Transverse colon (tissue), 4 donors: Measurements from ENCODE around the gene TNNI2. TPM values are rescaled to one million over a fixed set of nuclear protein-coding genes. Genes with fewer than 3 reads are reported as not detected.

Experiments
- DNase-seq: peaks from one replicate; pipeline ENCODE4 v3.0.0-alpha.2; 2019
- H3K27ac ChIP-seq, 4 donors: fragments of 200-600 bp; sonication (generic); 2 replicates each; pipeline ENCODE4 v1.5.1; 2016 to 2018; ENCODE audit warnings: inconsistent platforms in 4 of 4
- H3K27me3 ChIP-seq: fragments of 200-600 bp; sonication (generic); 2 replicates; pipeline ENCODE4 v1.5.1; 2017; ENCODE audit warnings: inconsistent platforms
- H3K36me3 ChIP-seq, 4 donors: fragments of 200-600 bp; sonication (generic); 2 replicates each; pipeline ENCODE4 v1.5.1; 2017 to 2019; ENCODE audit warnings: inconsistent platforms in 4 of 4
- H3K4me1 ChIP-seq, 4 donors: fragments of 200-600 bp; sonication (generic); 2 replicates each; pipeline ENCODE4 v1.5.1; 2017 to 2020; ENCODE audit warnings: inconsistent platforms in 4 of 4
- H3K4me3 ChIP-seq, 4 donors: fragments of 200-600 bp; sonication (generic); 1 replicate in 1 of 4; 2 replicates in 3 of 4; pipeline versions ENCODE4 v1.5.1 to v1.6.1; 2017 to 2019; ENCODE audit warnings: inconsistent platforms in 4 of 4
- H3K9me3 ChIP-seq, 2 donors: fragments of 200-600 bp; sonication (generic); 2 replicates each; pipeline ENCODE4 v1.5.1; 2017 to 2019; ENCODE audit warnings: inconsistent platforms in 2 of 2
- EP300 ChIP-seq: sonication (generic); formaldehyde crosslinking; IDR thresholded peaks from one replicate; pipeline ENCODE4 v1.6.1; 2017; ENCODE audit warnings: antibody characterized with exemption, low read depth
- POLR2A ChIP-seq: fragments of 450-650 bp; IDR thresholded peaks from one replicate; pipeline ENCODE4 v1.6.1; 2016; ENCODE audit warnings: antibody characterized with exemption, mild to moderate bottlenecking, moderate library complexity
- POLR2AphosphoS5 ChIP-seq, 3 donors: sonication (generic); formaldehyde crosslinking; IDR thresholded peaks; one replicate each; pipeline ENCODE4 v1.6.1; 2016; ENCODE audit warnings: antibody characterized with exemption in 3 of 3
- WGBS, 2 donors: methylation state at CpG; one replicate each; pipeline ENCODE4 v1.1.5; 2018; ENCODE audit warnings: low coverage in 1 of 2; 5-methylcytosine and 5-hydroxymethylcytosine counted together
- in situ Hi-C, 4 donors: fragments of 200-750 bp; cut with MboI; loops; one replicate each; pipeline versions ENCODE4 v1.15.0 to v1.15.1; 2017; ENCODE audit warnings: low sequenced_read_pairs in 3 of 4, low pct_ligation_motif_present in 1 of 4, low pct_unique_long_range_greater_than_20kb in 1 of 4
- intact Hi-C: fragments of 100-400 bp; cut with DNase I; formaldehyde crosslinking; loops from one replicate; pipeline ENCODE4 v1.15.1; 2023; ENCODE audit warnings: low total_unique reads
- total RNA-seq, 4 donors: library from RNA; depleted of rRNA; stranded (reverse); fragments of >200 nt; gene quantifications; one replicate each; pipeline ENCODE4 v1.1.0, GENCODE V29; 2016
- TF ChIP-seq, protein P1 (sequence below), 5 experiments: fragments of 200-600 bp in 3 of 5; fragments of 450-650 bp in 2 of 5; sonication (generic) in 3 of 5; IDR thresholded peaks; 1 replicate in 2 of 5; 2 replicates in 3 of 5; pipeline ENCODE4 v1.5.1; 2016 to 2017; ENCODE audit warnings: antibody characterized with exemption in 5 of 5, inconsistent platforms in 3 of 5, mild to moderate bottlenecking in 2 of 5, moderate library complexity in 1 of 5

Gene TNNI2
- total RNA-seq, 4 donors from 2014 or later, result 3.5 to 35.9 TPM; not detected in 2

- Histone ChIP-seq H3K9me3 (no peaks in the 10 kb centered on the region), H3K4me1 (no peaks in the 10 kb centered on the region), H3K4me3 (no peak overlapping the region), H3K27me3 (peaks cover 45% of the 10 kb centered on the region), H3K36me3 (no peaks in the 10 kb centered on the region), H3K27ac (no peak overlapping the region)
- intact Hi-C loops (no loop called here), in situ Hi-C loops (loop anchor here in 1 of 4 donors (25.0 kb wide), 1 partner anchor 93 kb away; no protein-coding TSS in a partner anchor)
- WGBS, 2 donors, result 91% methylated on average over 15 of the region's 15 CpGs; no CpG with 5 or more reads in 1 of the 2 donors
- no peak for DNase-seq
- TF ChIP-seq POLR2A (no peak), POLR2AphosphoS5 (IDR thresholded peaks at IDR 0.05) (no peak)
- TF ChIP-seq, protein P1, sequence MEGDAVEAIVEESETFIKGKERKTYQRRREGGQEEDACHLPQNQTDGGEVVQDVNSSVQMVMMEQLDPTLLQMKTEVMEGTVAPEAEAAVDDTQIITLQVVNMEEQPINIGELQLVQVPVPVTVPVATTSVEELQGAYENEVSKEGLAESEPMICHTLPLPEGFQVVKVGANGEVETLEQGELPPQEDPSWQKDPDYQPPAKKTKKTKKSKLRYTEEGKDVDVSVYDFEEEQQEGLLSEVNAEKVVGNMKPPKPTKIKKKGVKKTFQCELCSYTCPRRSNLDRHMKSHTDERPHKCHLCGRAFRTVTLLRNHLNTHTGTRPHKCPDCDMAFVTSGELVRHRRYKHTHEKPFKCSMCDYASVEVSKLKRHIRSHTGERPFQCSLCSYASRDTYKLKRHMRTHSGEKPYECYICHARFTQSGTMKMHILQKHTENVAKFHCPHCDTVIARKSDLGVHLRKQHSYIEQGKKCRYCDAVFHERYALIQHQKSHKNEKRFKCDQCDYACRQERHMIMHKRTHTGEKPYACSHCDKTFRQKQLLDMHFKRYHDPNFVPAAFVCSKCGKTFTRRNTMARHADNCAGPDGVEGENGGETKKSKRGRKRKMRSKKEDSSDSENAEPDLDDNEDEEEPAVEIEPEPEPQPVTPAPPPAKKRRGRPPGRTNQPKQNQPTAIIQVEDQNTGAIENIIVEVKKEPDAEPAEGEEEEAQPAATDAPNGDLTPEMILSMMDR (IDR thresholded peaks at IDR 0.05), result no peak
These were observed 33.3 kb upstream of the TNNI2 start for GRCh38 chr11:1805525-1805924.

DNA sequence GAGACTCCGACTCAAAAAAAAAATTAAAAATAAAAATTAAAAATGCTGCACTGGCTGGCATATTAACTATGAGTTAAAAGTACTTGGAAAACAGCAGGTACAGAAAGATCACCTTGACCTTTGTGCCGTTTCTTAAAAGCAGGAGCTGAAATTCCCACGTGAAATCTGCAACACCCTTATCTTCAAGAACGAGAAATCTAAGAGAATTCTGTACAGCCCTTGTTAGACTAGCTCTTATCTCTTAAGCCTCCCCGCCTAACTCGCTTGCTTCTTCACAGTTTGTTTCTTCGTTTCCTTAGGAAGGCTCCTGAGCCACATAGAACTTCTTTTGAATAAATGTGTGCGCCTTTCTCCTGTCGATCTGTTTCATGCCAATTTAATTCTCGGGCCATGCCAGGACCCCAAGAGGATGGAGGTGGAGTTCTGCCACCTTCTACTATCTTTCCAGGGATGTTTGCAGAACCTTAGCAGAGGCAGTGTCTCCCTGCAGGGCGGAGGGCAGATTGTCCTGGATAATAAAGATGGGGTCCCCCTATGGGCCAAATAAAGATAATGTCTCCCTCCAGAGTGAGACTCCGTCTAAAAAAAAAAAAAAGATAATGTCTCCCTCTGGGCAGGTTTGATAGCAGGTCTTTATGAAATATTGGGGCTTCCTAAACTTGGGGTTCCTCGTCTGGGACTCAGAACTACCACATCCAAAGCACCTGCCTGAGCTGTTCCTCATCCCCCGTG is 31.4 kb upstream of the TNNI2 start:
- no peaks in the 10 kb centered on the region for H3K36me3 ChIP-seq
- H3K9me3 ChIP-seq, result no peaks in the 10 kb centered on the region
- H3K27me3 ChIP-seq, result peaks cover 45% of the 10 kb centered on the region
- 32 to 50% methylated on average over 5 to 14 of the region's 14 CpGs for WGBS, 2 donors
- DNase-seq, result no peak
- TF ChIP-seq, protein P1 (IDR thresholded peaks at IDR 0.05), result no peak
- no peak for TF ChIP-seq EP300
- no peak for TF ChIP-seq POLR2A
- no peak for TF ChIP-seq POLR2AphosphoS5 (IDR thresholded peaks at IDR 0.05)
- no peak overlapping the region for H3K4me3 ChIP-seq
- H3K4me1 ChIP-seq, result no peaks in the 10 kb centered on the region
- intact Hi-C loops (no loop called here), in situ Hi-C loops (loop anchor here in 1 of 4 donors (25.0 kb wide), 1 partner anchor 95 kb away; no protein-coding TSS in a partner anchor)
- no peak overlapping the region for H3K27ac ChIP-seq

DNA sequence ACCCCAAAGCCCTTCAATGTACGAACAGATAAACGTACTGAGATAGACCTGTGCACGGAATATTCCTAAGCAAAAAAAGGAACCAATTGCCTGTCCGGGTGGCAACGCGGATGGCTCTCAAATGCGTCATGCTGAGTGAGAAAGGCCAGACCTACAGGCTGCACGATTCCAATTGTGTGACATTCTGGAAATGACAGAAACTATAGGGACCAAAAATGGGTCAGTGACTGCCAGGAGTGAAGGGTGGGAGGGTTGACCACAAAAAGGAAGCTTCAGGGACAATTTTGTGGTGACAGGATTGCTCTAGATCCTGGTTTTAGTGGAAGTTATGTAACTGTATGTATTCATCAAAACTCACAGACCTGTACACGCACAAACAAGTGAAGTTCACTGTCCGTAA is 28.0 kb upstream of the TNNI2 start:
- H3K4me1 ChIP-seq, result no peaks in the 10 kb centered on the region
- H3K9me3 ChIP-seq, result no peaks in the 10 kb centered on the region
- TF ChIP-seq, protein P1 (IDR thresholded peaks at IDR 0.05), result no peak
- TF ChIP-seq POLR2A, result no peak
- H3K27ac ChIP-seq, result no peak overlapping the region
- in situ Hi-C loops (loop anchor here (10.0 to 25.0 kb wide), 2 partner anchors 98 to 106 kb away; no protein-coding TSS in a partner anchor), intact Hi-C loops (no loop called here)
- peaks cover 43% of the 10 kb centered on the region for H3K27me3 ChIP-seq
- 72 to 77% methylated on average over 8 to 10 of the region's 10 CpGs for WGBS, 2 donors
- H3K4me3 ChIP-seq, result no peak overlapping the region
- DNase-seq, result no peak
- H3K36me3 ChIP-seq, result no peaks in the 10 kb centered on the region

DNA sequence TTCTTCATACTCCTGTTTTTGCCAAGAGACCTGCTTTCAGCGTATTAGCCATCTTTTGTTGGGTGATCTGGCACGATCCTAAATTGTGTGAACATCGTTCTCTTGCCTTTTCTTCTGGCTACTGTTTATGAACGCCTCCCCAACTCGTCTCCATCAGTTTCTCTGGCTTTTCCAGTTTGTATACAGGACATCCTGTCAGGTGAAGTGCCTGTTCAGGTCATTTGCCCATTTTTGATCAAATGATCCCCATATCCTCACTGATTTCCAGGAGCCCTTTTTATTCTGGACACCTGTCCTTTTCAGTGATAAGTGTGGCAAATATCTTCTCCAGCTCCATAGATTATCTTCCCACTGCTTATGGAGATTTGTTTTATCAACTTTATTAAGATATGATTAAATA is 26.5 kb upstream of the TNNI2 start:
- no peaks in the 10 kb centered on the region for H3K36me3 ChIP-seq
- H3K4me3 ChIP-seq, result no peak overlapping the region
- peaks cover 27% of the 10 kb centered on the region for H3K27me3 ChIP-seq
- no peaks in the 10 kb centered on the region for H3K4me1 ChIP-seq
- TF ChIP-seq EP300 (no peak), POLR2A (no peak), POLR2AphosphoS5 (IDR thresholded peaks at IDR 0.05) (no peak)
- TF ChIP-seq, protein P1 (IDR thresholded peaks at IDR 0.05), result no peak
- 79 to 87% methylated on average over 5 of the region's 5 CpGs for WGBS, 2 donors
- DNase-seq, result no peak
- H3K9me3 ChIP-seq, result no peaks in the 10 kb centered on the region
- in situ Hi-C loops (loop anchor here (10.0 to 25.0 kb wide), 2 partner anchors 100 to 107 kb away; no protein-coding TSS in a partner anchor), intact Hi-C loops (no loop called here)
- no peak overlapping the region for H3K27ac ChIP-seq
